Endothelial cell of umbilical vein (primary cell): ENCODE data around the gene MTO1. TPM values are rescaled to one million over a fixed set of nuclear protein-coding genes. Genes with fewer than 3 reads are reported as not detected.

ENCODE experiments used
- BruUV-seq: library from RNA; stranded (reverse); fragments of 400-500 nt; replicated peaks from 2 replicates; lab custom pipeline; 2021; lab: Mats Ljungman, UMichigan
- CTCF ChIA-PET: fragments of 300-600, 350-600 bp; sonication (Branson Sonifier 250); formaldehyde crosslinking; loops from one replicate; lab custom pipeline; 2021; ENCODE audit warnings: antibody characterized with exemption, inconsistent platforms; lab: Charles Lee
- POLR2A ChIA-PET: fragments of 300-600, 350-600 bp; sonication (Branson Sonifier 250); formaldehyde crosslinking; loops from one replicate; lab custom pipeline; 2021; ENCODE audit warnings: antibody characterized with exemption, inconsistent platforms; lab: Charles Lee
- DNase-seq: peaks from one replicate; pipeline ENCODE4 v3.0.0-alpha.2; 2011; ENCODE audit warnings: low read depth, low spot score
- FAIRE-seq: peaks from 2 replicates; lab custom pipeline; 2011; peaks lifted over from hg19 to GRCh38; lab: Jason Lieb, UNC
- H2AFZ ChIP-seq: 2 replicates; pipeline ENCODE4 v1.6.0; 2012; ENCODE audit warnings: low read depth, low read length, control low read depth, inconsistent platforms
- H3K27ac ChIP-seq: 2 replicates; pipeline ENCODE4 v1.5.1; 2011; ENCODE audit warnings: low read depth, mild to moderate bottlenecking, control low read depth, low read length, moderate library complexity; ENCODE audit not compliant: insufficient read depth
- H3K27me3 ChIP-seq, 2 experiments: 2 replicates each; pipeline versions ENCODE4 v1.6.0 to v1.6.1; 2011; ENCODE audit warnings: low read length in 2 of 2, mixed read lengths in 1 of 2; ENCODE audit not compliant: control insufficient read depth in 2 of 2, insufficient read depth in 2 of 2
- H3K36me3 ChIP-seq, 2 experiments: 2 replicates in 1 of 2; 3 replicates in 1 of 2; pipeline ENCODE4 v1.5.1; 2011; ENCODE audit warnings: low read length in 2 of 2, mild to moderate bottlenecking in 1 of 2, moderate library complexity in 1 of 2; ENCODE audit not compliant: control insufficient read depth in 2 of 2, insufficient read depth in 2 of 2; ENCODE audit errors: extremely low read depth in 1 of 2
- H3K4me1 ChIP-seq: 3 replicates; pipeline ENCODE4 v1.5.1; 2011; ENCODE audit warnings: mild to moderate bottlenecking, low read length; ENCODE audit not compliant: control insufficient read depth, insufficient read depth; ENCODE audit errors: extremely low read depth
- H3K4me2 ChIP-seq: 2 replicates; pipeline ENCODE4 v1.6.1; 2011; ENCODE audit warnings: low read length, control low read depth, mixed read lengths; ENCODE audit not compliant: insufficient read depth
- H3K4me3 ChIP-seq, 3 experiments: fragments of 200-600 bp in 1 of 3; sonication (generic), shearing (Covaris generic) in 1 of 3; replicated peaks in 1 of 3; 2 replicates each; pipeline ENCODE4 v1.5.1; 2011 to 2016; ENCODE audit warnings: control low read depth in 3 of 3, low read length in 3 of 3, mild to moderate bottlenecking in 2 of 3, inconsistent platforms in 1 of 3, low read depth in 1 of 3, moderate library complexity in 1 of 3; ENCODE audit not compliant: insufficient read depth in 1 of 3
- H3K79me2 ChIP-seq: 2 replicates; pipeline ENCODE4 v1.6.0; 2012; ENCODE audit warnings: low read length, inconsistent platforms; ENCODE audit not compliant: control insufficient read depth, insufficient read depth
- H3K9ac ChIP-seq: replicated peaks from 2 replicates; pipeline ENCODE3; 2011; ENCODE audit warnings: low read length, control low read depth; ENCODE audit not compliant: insufficient read depth; ENCODE audit errors: extremely low read depth
- H3K9me1 ChIP-seq: replicated peaks from 3 replicates; pipeline ENCODE4 v1.6.0; 2011; ENCODE audit warnings: mild to moderate bottlenecking, low read length; ENCODE audit not compliant: control insufficient read depth, insufficient read depth; ENCODE audit errors: extremely low read depth
- H3K9me3 ChIP-seq: replicated peaks from 2 replicates; pipeline ENCODE4 v1.5.1; 2012; ENCODE audit warnings: low read length, inconsistent platforms; ENCODE audit not compliant: control insufficient read depth, insufficient read depth
- H4K20me1 ChIP-seq: replicated peaks from 2 replicates; pipeline ENCODE3; 2011; ENCODE audit warnings: mild to moderate bottlenecking, low read length; ENCODE audit not compliant: control insufficient read depth, insufficient read depth; ENCODE audit errors: extremely low read depth
- EZH2 ChIP-seq: IDR thresholded peaks from 2 replicates; pipeline ENCODE4 v1.6.1; 2012; ENCODE audit warnings: borderline replicate concordance, low read depth, mild to moderate bottlenecking, moderate library complexity, low read length, inconsistent platforms; ENCODE audit not compliant: severe bottlenecking
- FOS ChIP-seq: IDR thresholded peaks from 2 replicates; pipeline ENCODE4 v1.6.1; 2011; ENCODE audit warnings: mild to moderate bottlenecking, low read length, moderate library complexity, borderline replicate concordance; ENCODE audit not compliant: insufficient read depth
- GATA2 ChIP-seq: IDR thresholded peaks from 2 replicates; pipeline ENCODE4 v1.7.0; 2011; ENCODE audit warnings: low read depth, mild to moderate bottlenecking, moderate library complexity, mixed read lengths, low read length; ENCODE audit not compliant: insufficient read length, insufficient read depth
- JUN ChIP-seq: IDR thresholded peaks from 2 replicates; pipeline ENCODE4 v1.6.1; 2011; ENCODE audit warnings: borderline replicate concordance, low read depth; ENCODE audit not compliant: insufficient read length, insufficient read depth
- MYC ChIP-seq: IDR thresholded peaks from one replicate; pipeline ENCODE4 v1.6.1; 2011; ENCODE audit warnings: mild to moderate bottlenecking, low read depth, low read length
- POLR2A ChIP-seq: IDR thresholded peaks from 2 replicates; pipeline ENCODE4 v1.6.1; 2012; ENCODE audit warnings: low read depth, mild to moderate bottlenecking, control low read depth, low read length
- POLR2AphosphoS5 ChIP-seq: IDR thresholded peaks from 2 replicates; pipeline ENCODE4 v1.6.1; 2012; ENCODE audit warnings: low read depth, mild to moderate bottlenecking, control low read depth, low read length, moderate library complexity; ENCODE audit not compliant: insufficient read depth
- dilution Hi-C: fragments of 300-500 bp; cut with MboI; formaldehyde crosslinking; loops from one replicate; pipeline ENCODE4 v1.15.0; 2019; ENCODE audit warnings: low sequenced_read_pairs; ENCODE audit not compliant: extremely low pct_ligation_motif_present
- intact Hi-C: fragments of 100-400 bp; cut with micrococcal nuclease; formaldehyde crosslinking; loops from one replicate; pipeline ENCODE4 v1.10.0; 2022
- polyA plus RNA-seq, 4 experiments: library from polyadenylated mRNA; depleted of rRNA in 3 of 4; stranded (reverse) in 3 of 4; unstranded in 1 of 4; fragments of >200 nt; gene quantifications; 2 replicates each; pipeline versions ENCODE4 v1.2.1 to v1.2.3, GENCODE V29; 2011 to 2012; ENCODE audit warnings: missing spikeins in 1 of 4
- total RNA-seq: library from RNA; stranded (reverse); gene quantifications from 2 replicates; pipeline ENCODE4 v1.2.3, GENCODE V29; 2021
- TF ChIP-seq, protein P1 (sequence below): IDR thresholded peaks from 2 replicates; pipeline ENCODE4 v1.6.1; 2011; ENCODE audit not compliant: insufficient read depth, insufficient read length
- TF ChIP-seq, protein P2 (sequence below), 2 donors: IDR thresholded peaks; 1 replicate in 1 of 2; 2 replicates in 1 of 2; pipeline ENCODE4 v1.5.1; 2011; ENCODE audit warnings: low read length in 2 of 2, mild to moderate bottlenecking in 2 of 2, moderate library complexity in 2 of 2, control low read depth in 1 of 2, inconsistent platforms in 1 of 2, low read depth in 1 of 2; ENCODE audit not compliant: insufficient read depth in 1 of 2; ENCODE audit errors: extremely low read depth in 1 of 2

Gene MTO1
- total and polyA plus RNA-seq, 2 donors (not counting 3 experiments of a cell fraction or from before 2014, with no cell fraction given): 12.6 to 24.8 TPM

DNA sequence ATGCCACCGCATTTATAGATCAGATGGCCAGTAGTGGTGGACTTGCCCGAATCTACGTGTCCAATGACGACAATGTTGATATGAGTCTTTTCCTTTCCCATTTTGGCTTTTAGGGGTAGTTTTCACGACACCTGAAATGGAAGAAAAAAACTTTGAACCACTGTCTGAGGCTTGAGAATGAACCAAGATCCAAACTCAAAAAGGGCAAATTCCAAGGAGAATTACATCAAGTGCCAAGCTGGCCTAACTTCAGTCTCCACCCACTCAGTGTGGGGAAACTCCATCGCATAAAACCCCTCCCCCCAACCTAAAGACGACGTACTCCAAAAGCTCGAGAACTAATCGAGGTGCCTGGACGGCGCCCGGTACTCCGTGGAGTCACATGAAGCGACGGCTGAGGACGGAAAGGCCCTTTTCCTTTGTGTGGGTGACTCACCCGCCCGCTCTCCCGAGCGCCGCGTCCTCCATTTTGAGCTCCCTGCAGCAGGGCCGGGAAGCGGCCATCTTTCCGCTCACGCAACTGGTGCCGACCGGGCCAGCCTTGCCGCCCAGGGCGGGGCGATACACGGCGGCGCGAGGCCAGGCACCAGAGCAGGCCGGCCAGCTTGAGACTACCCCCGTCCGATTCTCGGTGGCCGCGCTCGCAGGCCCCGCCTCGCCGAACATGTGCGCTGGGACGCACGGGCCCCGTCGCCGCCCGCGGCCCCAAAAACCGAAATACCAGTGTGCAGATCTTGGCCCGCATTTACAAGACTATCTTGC, 58.6 kb downstream of the MTO1 start:
- peak overlapping the region; percentile 95 for H3K4me2 ChIP-seq
- H3K79me2 ChIP-seq: peaks cover 47% of the 10 kb centered on the region
- H3K4me1 ChIP-seq: peaks cover 34% of the 10 kb centered on the region
- TF ChIP-seq, protein P1, sequence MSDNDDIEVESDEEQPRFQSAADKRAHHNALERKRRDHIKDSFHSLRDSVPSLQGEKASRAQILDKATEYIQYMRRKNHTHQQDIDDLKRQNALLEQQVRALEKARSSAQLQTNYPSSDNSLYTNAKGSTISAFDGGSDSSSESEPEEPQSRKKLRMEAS: no peak
- no peak for TF ChIP-seq EZH2
- TF ChIP-seq POLR2A: no peak
- peak; percentile 88 for TF ChIP-seq POLR2AphosphoS5
- peak; percentile 58 for TF ChIP-seq FOS
- TF ChIP-seq, protein P2, sequence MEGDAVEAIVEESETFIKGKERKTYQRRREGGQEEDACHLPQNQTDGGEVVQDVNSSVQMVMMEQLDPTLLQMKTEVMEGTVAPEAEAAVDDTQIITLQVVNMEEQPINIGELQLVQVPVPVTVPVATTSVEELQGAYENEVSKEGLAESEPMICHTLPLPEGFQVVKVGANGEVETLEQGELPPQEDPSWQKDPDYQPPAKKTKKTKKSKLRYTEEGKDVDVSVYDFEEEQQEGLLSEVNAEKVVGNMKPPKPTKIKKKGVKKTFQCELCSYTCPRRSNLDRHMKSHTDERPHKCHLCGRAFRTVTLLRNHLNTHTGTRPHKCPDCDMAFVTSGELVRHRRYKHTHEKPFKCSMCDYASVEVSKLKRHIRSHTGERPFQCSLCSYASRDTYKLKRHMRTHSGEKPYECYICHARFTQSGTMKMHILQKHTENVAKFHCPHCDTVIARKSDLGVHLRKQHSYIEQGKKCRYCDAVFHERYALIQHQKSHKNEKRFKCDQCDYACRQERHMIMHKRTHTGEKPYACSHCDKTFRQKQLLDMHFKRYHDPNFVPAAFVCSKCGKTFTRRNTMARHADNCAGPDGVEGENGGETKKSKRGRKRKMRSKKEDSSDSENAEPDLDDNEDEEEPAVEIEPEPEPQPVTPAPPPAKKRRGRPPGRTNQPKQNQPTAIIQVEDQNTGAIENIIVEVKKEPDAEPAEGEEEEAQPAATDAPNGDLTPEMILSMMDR (IDR thresholded peaks at IDR 0.05; ENCODE audit: extremely low read depth in 1 of 2, insufficient read depth in 1 of 2, low read depth in 1 of 2, low read length in 2 of 2): no peak
- no peak for TF ChIP-seq GATA2
- TF ChIP-seq MYC: no peak
- TF ChIP-seq JUN: peak; percentile 35
- peaks cover 15 to 29% of the 10 kb centered on the region in 2 experiments for H3K36me3 ChIP-seq
- DNase-seq: peak; percentile 76
- no peak for FAIRE-seq
- peaks cover 10% of the 10 kb centered on the region for H4K20me1 ChIP-seq
- H3K27me3 ChIP-seq: no peaks in the 10 kb centered on the region
- no peak overlapping the region for H2AFZ ChIP-seq
- peak overlapping the region; percentile 99 for H3K9ac ChIP-seq
- no peaks in the 10 kb centered on the region for H3K9me3 ChIP-seq
- H3K27ac ChIP-seq: peak overlapping the region; percentile 92
- ChIA-PET CTCF (interaction anchor here (0.7 to 10.6 kb wide), 4 partner anchors 60 to 133 kb away, joined by 3 to 113 read pairs (median 6); no protein-coding TSS in a partner anchor), POLR2A (interaction anchor here (0.6 to 3.7 kb wide), 12 partner anchors 11 to 146 kb away, joined by 3 to 74 read pairs (median 4); partner anchors contain the start of gene SLC17A5)
- H3K9me1 ChIP-seq: no peaks in the 10 kb centered on the region
- BruUV-seq: TSS peak; percentile 17
- intact Hi-C loops: no loop called here
- H3K4me3 ChIP-seq: peak overlapping the region; percentile 85 to 99 (median 95)
- dilution Hi-C loops: loop anchor here (10.0 kb wide), 1 partner anchor 65 kb away; no protein-coding TSS in a partner anchor
